ENCODE data around the gene CBX3.
"Not testable (repeated sequence)": the region's sequence is repeated elsewhere in the genome, so short reads cannot be mapped to it uniquely, and the experiment has no call there.

Gene CBX3

DNA sequence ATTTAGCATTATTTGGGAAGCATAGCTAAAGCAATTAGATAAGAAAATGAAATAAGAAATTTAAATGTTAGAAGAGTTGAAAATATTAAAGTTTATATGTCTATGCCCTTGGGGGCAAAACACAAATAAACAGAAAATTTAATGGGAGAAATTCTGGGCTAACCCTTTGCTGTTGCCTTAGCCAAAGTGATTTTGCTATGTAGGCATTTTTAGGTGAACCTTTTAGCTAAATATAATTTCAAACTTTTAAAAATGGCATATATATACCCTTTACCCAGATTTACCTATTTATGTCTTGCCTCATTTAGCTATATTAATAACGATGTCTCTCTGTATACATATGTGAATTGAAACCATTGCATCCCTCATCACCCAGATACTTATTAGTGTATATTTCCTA lies 29.5 kb upstream of the CBX3 start:
- no peak for TF ChIP-seq PPARA (CRISPR knock-in tag; IDR thresholded peaks at IDR 0.05; ENCODE audit: borderline replicate concordance)
- TF ChIP-seq RARB (CRISPR knock-in tag; IDR thresholded peaks at IDR 0.05), result no peak
- no peak for TF ChIP-seq OSR1 (CRISPR knock-in tag; IDR thresholded peaks at IDR 0.05)
- no peak for TF ChIP-seq ZNF565 (CRISPR knock-in tag; conservative IDR thresholded peaks at IDR 0.05; ENCODE audit: low read depth)
- no peak for TF ChIP-seq ARNTL (CRISPR knock-in tag; IDR thresholded peaks at IDR 0.05; ENCODE audit: borderline replicate concordance, low read depth)
- no peak for TF ChIP-seq ZFP3 (CRISPR knock-in tag; IDR thresholded peaks at IDR 0.05)
- TF ChIP-seq CSDC2 (CRISPR knock-in tag; IDR thresholded peaks at IDR 0.05), result no peak
- TF ChIP-seq, protein P1, sequence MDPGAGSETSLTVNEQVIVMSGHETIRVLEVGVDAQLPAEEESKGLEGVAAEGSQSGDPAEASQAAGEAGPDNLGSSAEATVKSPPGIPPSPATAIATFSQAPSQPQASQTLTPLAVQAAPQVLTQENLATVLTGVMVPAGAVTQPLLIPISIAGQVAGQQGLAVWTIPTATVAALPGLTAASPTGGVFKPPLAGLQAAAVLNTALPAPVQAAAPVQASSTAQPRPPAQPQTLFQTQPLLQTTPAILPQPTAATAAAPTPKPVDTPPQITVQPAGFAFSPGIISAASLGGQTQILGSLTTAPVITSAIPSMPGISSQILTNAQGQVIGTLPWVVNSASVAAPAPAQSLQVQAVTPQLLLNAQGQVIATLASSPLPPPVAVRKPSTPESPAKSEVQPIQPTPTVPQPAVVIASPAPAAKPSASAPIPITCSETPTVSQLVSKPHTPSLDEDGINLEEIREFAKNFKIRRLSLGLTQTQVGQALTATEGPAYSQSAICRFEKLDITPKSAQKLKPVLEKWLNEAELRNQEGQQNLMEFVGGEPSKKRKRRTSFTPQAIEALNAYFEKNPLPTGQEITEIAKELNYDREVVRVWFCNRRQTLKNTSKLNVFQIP (CRISPR knock-in tag; IDR thresholded peaks at IDR 0.05; ENCODE audit: borderline replicate concordance, low read depth), result no peak
- TF ChIP-seq, protein P2, sequence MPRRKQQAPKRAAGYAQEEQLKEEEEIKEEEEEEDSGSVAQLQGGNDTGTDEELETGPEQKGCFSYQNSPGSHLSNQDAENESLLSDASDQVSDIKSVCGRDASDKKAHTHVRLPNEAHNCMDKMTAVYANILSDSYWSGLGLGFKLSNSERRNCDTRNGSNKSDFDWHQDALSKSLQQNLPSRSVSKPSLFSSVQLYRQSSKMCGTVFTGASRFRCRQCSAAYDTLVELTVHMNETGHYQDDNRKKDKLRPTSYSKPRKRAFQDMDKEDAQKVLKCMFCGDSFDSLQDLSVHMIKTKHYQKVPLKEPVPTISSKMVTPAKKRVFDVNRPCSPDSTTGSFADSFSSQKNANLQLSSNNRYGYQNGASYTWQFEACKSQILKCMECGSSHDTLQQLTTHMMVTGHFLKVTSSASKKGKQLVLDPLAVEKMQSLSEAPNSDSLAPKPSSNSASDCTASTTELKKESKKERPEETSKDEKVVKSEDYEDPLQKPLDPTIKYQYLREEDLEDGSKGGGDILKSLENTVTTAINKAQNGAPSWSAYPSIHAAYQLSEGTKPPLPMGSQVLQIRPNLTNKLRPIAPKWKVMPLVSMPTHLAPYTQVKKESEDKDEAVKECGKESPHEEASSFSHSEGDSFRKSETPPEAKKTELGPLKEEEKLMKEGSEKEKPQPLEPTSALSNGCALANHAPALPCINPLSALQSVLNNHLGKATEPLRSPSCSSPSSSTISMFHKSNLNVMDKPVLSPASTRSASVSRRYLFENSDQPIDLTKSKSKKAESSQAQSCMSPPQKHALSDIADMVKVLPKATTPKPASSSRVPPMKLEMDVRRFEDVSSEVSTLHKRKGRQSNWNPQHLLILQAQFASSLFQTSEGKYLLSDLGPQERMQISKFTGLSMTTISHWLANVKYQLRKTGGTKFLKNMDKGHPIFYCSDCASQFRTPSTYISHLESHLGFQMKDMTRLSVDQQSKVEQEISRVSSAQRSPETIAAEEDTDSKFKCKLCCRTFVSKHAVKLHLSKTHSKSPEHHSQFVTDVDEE (CRISPR knock-in tag; IDR thresholded peaks at IDR 0.05), result no peak
- no peak for ATAC-seq

DNA sequence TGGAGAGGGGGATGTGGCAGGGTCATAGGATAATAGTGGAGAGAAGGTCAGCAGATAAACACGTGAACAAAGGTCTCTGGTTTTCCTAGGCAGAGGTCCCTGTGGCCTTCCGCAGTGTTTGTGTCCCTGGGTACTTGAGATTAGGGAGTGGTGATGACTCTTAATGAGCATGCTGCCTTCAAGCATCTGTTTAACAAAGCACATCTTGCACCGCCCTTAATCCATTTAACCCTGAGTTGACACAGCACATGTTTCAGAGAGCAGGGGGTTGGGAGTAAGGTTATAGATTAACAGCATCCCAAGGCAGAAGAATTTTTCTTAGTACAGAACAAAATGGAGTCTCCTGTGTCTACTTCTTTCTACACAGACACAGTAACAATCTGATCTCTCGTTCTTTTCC lies 25.6 kb upstream of the CBX3 start:
- not testable (repeated sequence) for ATAC-seq

DNA sequence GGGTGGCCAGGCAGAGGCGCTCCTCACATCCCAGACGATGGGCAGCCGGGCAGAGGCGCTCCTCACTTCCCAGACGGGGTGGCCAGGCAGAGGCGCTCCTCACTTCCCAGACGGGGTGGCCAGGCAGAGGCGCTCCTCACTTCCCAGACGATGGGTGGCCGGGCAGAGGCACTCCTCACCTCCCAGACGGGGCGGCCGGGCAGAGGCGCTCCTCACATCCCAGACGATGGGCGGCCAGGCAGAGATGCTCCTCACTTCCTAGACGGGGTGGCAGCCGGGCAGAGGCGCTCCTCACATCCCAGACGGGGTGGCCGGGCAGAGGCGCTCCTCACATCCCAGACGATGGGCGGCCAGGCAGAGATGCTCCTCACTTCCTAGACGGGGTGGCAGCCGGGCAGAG lies 24.8 kb upstream of the CBX3 start:
- ATAC-seq, result not testable (repeated sequence)

DNA sequence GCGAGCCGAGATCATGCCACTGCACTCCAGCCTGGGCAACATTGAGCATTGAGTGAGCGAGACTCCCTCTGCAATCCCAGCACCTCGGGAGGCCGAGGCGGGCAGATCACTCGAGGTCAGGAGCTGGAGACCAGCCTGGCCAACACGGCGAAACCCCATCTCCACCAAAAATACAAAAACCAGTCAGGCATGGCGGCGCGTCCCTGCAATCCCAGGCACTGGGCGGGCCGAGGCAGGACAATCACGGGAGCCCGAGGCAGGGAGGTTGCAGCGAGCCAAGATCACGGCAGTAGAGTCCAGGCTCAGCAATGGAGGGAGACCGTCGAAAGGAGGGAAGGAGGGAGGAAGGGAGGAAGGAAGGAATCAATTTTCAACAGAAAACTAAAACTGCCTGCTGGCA lies 24.3 kb upstream of the CBX3 start:
- ATAC-seq, result not testable (repeated sequence)

DNA sequence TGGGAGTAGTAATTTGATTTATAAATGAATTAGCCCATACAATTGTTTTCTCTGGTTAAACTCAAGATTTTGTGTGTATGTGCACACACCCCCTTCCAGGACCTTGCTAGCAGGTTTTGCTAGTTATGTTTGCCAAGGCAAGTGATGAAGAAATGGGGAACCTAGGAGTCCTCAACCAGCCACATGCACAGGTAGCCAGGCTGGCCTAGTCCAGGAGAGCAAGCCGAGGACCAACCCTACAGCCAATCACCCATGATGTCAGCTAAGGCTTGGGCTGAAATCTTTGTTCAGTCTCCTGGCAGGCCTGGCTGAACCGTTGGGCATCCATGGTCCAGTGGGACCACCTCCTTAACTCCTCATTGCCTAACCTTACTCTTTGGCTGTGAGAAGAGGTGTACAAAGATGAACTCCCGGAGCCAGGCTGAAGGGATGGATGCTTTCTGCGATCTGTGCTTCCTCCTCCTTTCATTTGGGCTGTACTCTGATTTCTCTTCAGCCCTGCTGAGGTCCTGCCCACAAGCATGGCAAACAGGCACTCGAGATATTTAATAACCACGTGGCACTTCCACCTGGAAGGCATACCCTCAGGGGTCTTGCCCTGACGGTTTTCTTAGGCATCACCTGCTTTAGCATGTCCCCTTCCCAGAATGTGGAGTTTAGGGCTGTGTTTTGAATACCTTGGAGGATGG lies 23.1 kb upstream of the CBX3 start:
- TF ChIP-seq ZNF565 (CRISPR knock-in tag; conservative IDR thresholded peaks at IDR 0.05; ENCODE audit: low read depth) (no peak), ZNF8 (CRISPR knock-in tag; IDR thresholded peaks at IDR 0.05) (no peak), ARNTL (CRISPR knock-in tag; IDR thresholded peaks at IDR 0.05; ENCODE audit: borderline replicate concordance, low read depth) (no peak), ESRRG (CRISPR knock-in tag; IDR thresholded peaks at IDR 0.05) (no peak), RARB (CRISPR knock-in tag; IDR thresholded peaks at IDR 0.05) (no peak), ZNF70 (CRISPR knock-in tag; IDR thresholded peaks at IDR 0.05) (no peak)
- TF ChIP-seq, protein P2 (CRISPR knock-in tag; IDR thresholded peaks at IDR 0.05), result no peak
- ATAC-seq, result no peak; the same call in 2 of the 3 replicates

DNA sequence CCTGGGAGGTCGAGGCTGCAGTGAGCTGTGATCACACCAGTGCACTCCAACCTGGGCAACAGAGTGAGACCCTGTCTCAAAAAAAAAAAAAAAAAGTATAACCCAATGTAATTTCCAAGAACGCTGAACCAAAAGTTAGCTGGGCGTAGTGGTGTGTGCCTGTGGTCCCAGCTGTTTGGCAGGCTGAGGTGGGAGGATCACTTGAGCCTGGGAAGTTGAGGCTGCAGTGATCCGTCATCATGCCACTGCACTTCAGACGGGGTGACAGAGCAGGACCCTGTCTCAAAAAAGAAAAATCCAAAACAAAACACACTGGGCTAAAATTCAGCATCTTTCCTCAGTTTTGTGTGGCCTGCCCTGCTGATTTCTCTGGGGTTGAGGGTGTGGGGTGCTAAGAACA lies 22.1 kb upstream of the CBX3 start:
- no peak for ATAC-seq
- TF ChIP-seq, protein P3, sequence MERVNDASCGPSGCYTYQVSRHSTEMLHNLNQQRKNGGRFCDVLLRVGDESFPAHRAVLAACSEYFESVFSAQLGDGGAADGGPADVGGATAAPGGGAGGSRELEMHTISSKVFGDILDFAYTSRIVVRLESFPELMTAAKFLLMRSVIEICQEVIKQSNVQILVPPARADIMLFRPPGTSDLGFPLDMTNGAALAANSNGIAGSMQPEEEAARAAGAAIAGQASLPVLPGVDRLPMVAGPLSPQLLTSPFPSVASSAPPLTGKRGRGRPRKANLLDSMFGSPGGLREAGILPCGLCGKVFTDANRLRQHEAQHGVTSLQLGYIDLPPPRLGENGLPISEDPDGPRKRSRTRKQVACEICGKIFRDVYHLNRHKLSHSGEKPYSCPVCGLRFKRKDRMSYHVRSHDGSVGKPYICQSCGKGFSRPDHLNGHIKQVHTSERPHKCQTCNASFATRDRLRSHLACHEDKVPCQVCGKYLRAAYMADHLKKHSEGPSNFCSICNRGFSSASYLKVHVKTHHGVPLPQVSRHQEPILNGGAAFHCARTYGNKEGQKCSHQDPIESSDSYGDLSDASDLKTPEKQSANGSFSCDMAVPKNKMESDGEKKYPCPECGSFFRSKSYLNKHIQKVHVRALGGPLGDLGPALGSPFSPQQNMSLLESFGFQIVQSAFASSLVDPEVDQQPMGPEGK (CRISPR knock-in tag; IDR thresholded peaks at IDR 0.05; ENCODE audit: borderline replicate concordance), result no peak
- no peak for TF ChIP-seq CSDC2 (CRISPR knock-in tag; IDR thresholded peaks at IDR 0.05)

Data from SK-N-SH treated with all-trans-retinoic acid at 6 μM for 48 hours (cell line).